ENCODE measurements around the gene PDRG1.
"Not testable (repeated sequence)": the region's sequence is repeated elsewhere in the genome, so short reads cannot be mapped to it uniquely, and the experiment has no call there.

The PDRG1 gene

GRCh38 chr20:31966991-31967655 lies 15.3 kb upstream of the PDRG1 start:
- peak; percentile 54 for DNase-seq (ENCODE audit: low spot score)

- DNase-seq (ENCODE audit: low spot score): no peak
Observed at GRCh38 chr20:31963889-31964288, 12.0 kb upstream of the PDRG1 start.

- DNase-seq (ENCODE audit: low spot score): no peak
Observed at GRCh38 chr20:31962761-31963160, 10.9 kb upstream of the PDRG1 start.

- DNase-seq (ENCODE audit: low spot score): no peak
Observed at GRCh38 chr20:31956556-31957526, 5.0 kb upstream of the PDRG1 start.

- DNase-seq (ENCODE audit: low spot score): no peak
Observed at GRCh38 chr20:31954500-31954899, 2.7 kb upstream of the PDRG1 start.

- no peak for DNase-seq (ENCODE audit: low spot score)
Observed at GRCh38 chr20:31953556-31954148, 1.8 kb upstream of the PDRG1 start.

- no peak for DNase-seq (ENCODE audit: low spot score)
Observed at GRCh38 chr20:31951203-31951529, 680 bp downstream of the PDRG1 start.

GRCh38 chr20:31949877-31950646 lies 1.8 kb downstream of the PDRG1 start:
- no peak for DNase-seq (ENCODE audit: low spot score)

- DNase-seq (ENCODE audit: low spot score): no peak
Observed at GRCh38 chr20:31948008-31948407, 3.8 kb downstream of the PDRG1 start.

- no peak for DNase-seq (ENCODE audit: low spot score)
Observed at GRCh38 chr20:31945785-31946184, 6.1 kb downstream of the PDRG1 start.

GRCh38 chr20:31945319-31945718 lies 6.5 kb downstream of the PDRG1 start:
- DNase-seq (ENCODE audit: low spot score): no peak

- no peak for DNase-seq (ENCODE audit: low spot score)
Observed at GRCh38 chr20:31943052-31943471, 8.8 kb downstream of the PDRG1 start.

GRCh38 chr20:31939661-31940060 lies 12.2 kb downstream of the PDRG1 start:
- DNase-seq (ENCODE audit: low spot score): no peak

- no peak for DNase-seq (ENCODE audit: low spot score)
Observed at GRCh38 chr20:31937820-31938219, 14.0 kb downstream of the PDRG1 start.

- no peak for DNase-seq (ENCODE audit: low spot score)
Observed at GRCh38 chr20:31936420-31936819, 15.4 kb downstream of the PDRG1 start.

GRCh38 chr20:31934968-31935764 lies 16.7 kb downstream of the PDRG1 start:
- DNase-seq (ENCODE audit: low spot score): peak; percentile 43

GRCh38 chr20:31934491-31934890 lies 17.4 kb downstream of the PDRG1 start:
- no peak for DNase-seq (ENCODE audit: low spot score)

GRCh38 chr20:31933698-31934097 lies 18.1 kb downstream of the PDRG1 start:
- DNase-seq (ENCODE audit: low spot score): no peak

- no peak for DNase-seq (ENCODE audit: low spot score)
Observed at GRCh38 chr20:31930779-31931178, 21.1 kb downstream of the PDRG1 start.

- DNase-seq (ENCODE audit: low spot score): not testable (repeated sequence)
Observed at GRCh38 chr20:31929631-31930030, 22.2 kb downstream of the PDRG1 start.

GRCh38 chr20:31927627-31928159 lies 24.2 kb downstream of the PDRG1 start:
- no peak for DNase-seq (ENCODE audit: low spot score)

Measured in SK-N-DZ (cell line).